Measurements from ENCODE around the gene SUSD4.

SUSD4 gene

GRCh38 chr1:223394706-223395105, 30.7 kb upstream of the SUSD4 start:
- H3K4me1 ChIP-seq (ENCODE audit: control insufficient read depth, insufficient read depth, low read length, unreplicated experiment), result no peaks in the 10 kb centered on the region
- H3K4me3 ChIP-seq (ENCODE audit: low read depth, low read length), result no peak overlapping the region
- H2AFZ ChIP-seq (ENCODE audit: low read length, unreplicated experiment), result no peak overlapping the region
- H3K79me2 ChIP-seq (ENCODE audit: control insufficient read depth, insufficient read depth, low read length, unreplicated experiment), result no peaks in the 10 kb centered on the region
- H3K27ac ChIP-seq (ENCODE audit: low read depth, low read length), result no peak overlapping the region
- H3K36me3 ChIP-seq (ENCODE audit: insufficient read depth, low read length), result no peaks in the 10 kb centered on the region
- peaks cover 53% of the 10 kb centered on the region for H3K27me3 ChIP-seq (ENCODE audit: insufficient read depth, low read length)

GRCh38 chr1:223394242-223394641, 30.3 kb upstream of the SUSD4 start:
- no peak overlapping the region for H3K4me3 ChIP-seq (ENCODE audit: low read depth, low read length)
- H3K27me3 ChIP-seq (ENCODE audit: insufficient read depth, low read length), result peaks cover 57% of the 10 kb centered on the region
- H3K27ac ChIP-seq (ENCODE audit: low read depth, low read length), result no peak overlapping the region
- no peak overlapping the region for H2AFZ ChIP-seq (ENCODE audit: low read length, unreplicated experiment)
- H3K79me2 ChIP-seq (ENCODE audit: control insufficient read depth, insufficient read depth, low read length, unreplicated experiment), result no peaks in the 10 kb centered on the region
- no peaks in the 10 kb centered on the region for H3K4me1 ChIP-seq (ENCODE audit: control insufficient read depth, insufficient read depth, low read length, unreplicated experiment)
- H3K36me3 ChIP-seq (ENCODE audit: insufficient read depth, low read length), result no peaks in the 10 kb centered on the region

- H3K4me3 ChIP-seq (ENCODE audit: low read depth, low read length), result peak within 1 kb of the TSS; percentile 25; the same call in 1 of the 2 replicates
These were observed 29.6 kb upstream of the SUSD4 start, which contains the start of gene CCDC185 for GRCh38 chr1:223393275-223394214. TSS of gene CCDC185 (plus strand) at chr1:223393415. CDS start at chr1:223393476, 61 bp downstream.

GRCh38 chr1:223390618-223391017, 26.6 kb upstream of the SUSD4 start:
- H3K36me3 ChIP-seq (ENCODE audit: insufficient read depth, low read length), result no peaks in the 10 kb centered on the region
- no peaks in the 10 kb centered on the region for H3K4me1 ChIP-seq (ENCODE audit: control insufficient read depth, insufficient read depth, low read length, unreplicated experiment)
- H2AFZ ChIP-seq (ENCODE audit: low read length, unreplicated experiment), result no peak overlapping the region
- H3K27me3 ChIP-seq (ENCODE audit: insufficient read depth, low read length), result peaks cover 66% of the 10 kb centered on the region
- no peaks in the 10 kb centered on the region for H3K79me2 ChIP-seq (ENCODE audit: control insufficient read depth, insufficient read depth, low read length, unreplicated experiment)
- H3K4me3 ChIP-seq (ENCODE audit: low read depth, low read length), result no peak overlapping the region
- no peak overlapping the region for H3K27ac ChIP-seq (ENCODE audit: low read depth, low read length)

More at GRCh38 chr1:223393275-223394214, 29.6 kb upstream of the SUSD4 start, which contains the start of gene CCDC185:
- H3K36me3 ChIP-seq (ENCODE audit: insufficient read depth, low read length), result no peaks in the 10 kb centered on the region
- no peaks in the 10 kb centered on the region for H3K4me1 ChIP-seq (ENCODE audit: control insufficient read depth, insufficient read depth, low read length, unreplicated experiment)
- H3K79me2 ChIP-seq (ENCODE audit: control insufficient read depth, insufficient read depth, low read length, unreplicated experiment), result no peaks in the 10 kb centered on the region
- peaks cover 64% of the 10 kb centered on the region for H3K27me3 ChIP-seq (ENCODE audit: insufficient read depth, low read length)
- H2AFZ ChIP-seq (ENCODE audit: low read length, unreplicated experiment), result no peak within 1 kb of the TSS
- H3K27ac ChIP-seq (ENCODE audit: low read depth, low read length), result no peak within 1 kb of the TSS

- H2AFZ ChIP-seq (ENCODE audit: low read length, unreplicated experiment), result no peak overlapping the region
- H3K27me3 ChIP-seq (ENCODE audit: insufficient read depth, low read length), result peaks cover 38% of the 10 kb centered on the region
- H3K27ac ChIP-seq (ENCODE audit: low read depth, low read length), result no peak overlapping the region
- no peaks in the 10 kb centered on the region for H3K4me1 ChIP-seq (ENCODE audit: control insufficient read depth, insufficient read depth, low read length, unreplicated experiment)
- H3K79me2 ChIP-seq (ENCODE audit: control insufficient read depth, insufficient read depth, low read length, unreplicated experiment), result no peaks in the 10 kb centered on the region
- H3K36me3 ChIP-seq (ENCODE audit: insufficient read depth, low read length), result no peaks in the 10 kb centered on the region
- H3K4me3 ChIP-seq (ENCODE audit: low read depth, low read length), result no peak overlapping the region
These were observed 22.0 kb upstream of the SUSD4 start for GRCh38 chr1:223386013-223386412.

GRCh38 chr1:223378754-223379153, 14.8 kb upstream of the SUSD4 start:
- Histone ChIP-seq H3K4me1 (ENCODE audit: control insufficient read depth, insufficient read depth, low read length, unreplicated experiment) (no peaks in the 10 kb centered on the region), H3K79me2 (ENCODE audit: control insufficient read depth, insufficient read depth, low read length, unreplicated experiment) (no peaks in the 10 kb centered on the region), H2AFZ (ENCODE audit: low read length, unreplicated experiment) (no peak overlapping the region), H3K36me3 (ENCODE audit: insufficient read depth, low read length) (no peaks in the 10 kb centered on the region), H3K27ac (ENCODE audit: low read depth, low read length) (no peak overlapping the region), H3K4me3 (ENCODE audit: low read depth, low read length) (no peak overlapping the region), H3K27me3 (ENCODE audit: insufficient read depth, low read length) (peaks cover 8% of the 10 kb centered on the region)

GRCh38 chr1:223374064-223374610, 10.2 kb upstream of the SUSD4 start:
- no peak overlapping the region for H3K4me3 ChIP-seq (ENCODE audit: low read depth, low read length)
- H2AFZ ChIP-seq (ENCODE audit: low read length, unreplicated experiment), result no peak overlapping the region
- H3K36me3 ChIP-seq (ENCODE audit: insufficient read depth, low read length), result no peaks in the 10 kb centered on the region
- no peaks in the 10 kb centered on the region for H3K79me2 ChIP-seq (ENCODE audit: control insufficient read depth, insufficient read depth, low read length, unreplicated experiment)
- no peak overlapping the region for H3K27ac ChIP-seq (ENCODE audit: low read depth, low read length)
- H3K27me3 ChIP-seq (ENCODE audit: insufficient read depth, low read length), result no peaks in the 10 kb centered on the region; the same call in 1 of the 2 replicates
- no peaks in the 10 kb centered on the region for H3K4me1 ChIP-seq (ENCODE audit: control insufficient read depth, insufficient read depth, low read length, unreplicated experiment)

GRCh38 chr1:223364685-223365382, 858 bp upstream of the SUSD4 start:
- Histone ChIP-seq H2AFZ (ENCODE audit: low read length, unreplicated experiment) (no peak overlapping the region), H3K36me3 (ENCODE audit: insufficient read depth, low read length) (no peaks in the 10 kb centered on the region), H3K4me1 (ENCODE audit: control insufficient read depth, insufficient read depth, low read length, unreplicated experiment) (peaks cover 4% of the 10 kb centered on the region), H3K4me3 (ENCODE audit: low read depth, low read length) (no peak overlapping the region), H3K27ac (ENCODE audit: low read depth, low read length) (no peak overlapping the region), H3K79me2 (ENCODE audit: control insufficient read depth, insufficient read depth, low read length, unreplicated experiment) (no peaks in the 10 kb centered on the region), H3K27me3 (ENCODE audit: insufficient read depth, low read length) (peaks cover 60% of the 10 kb centered on the region)

- no peak overlapping the region for H3K27ac ChIP-seq (ENCODE audit: low read depth, low read length)
- no peaks in the 10 kb centered on the region for H3K79me2 ChIP-seq (ENCODE audit: control insufficient read depth, insufficient read depth, low read length, unreplicated experiment)
- H3K27me3 ChIP-seq (ENCODE audit: insufficient read depth, low read length), result peaks cover 74% of the 10 kb centered on the region
- no peak overlapping the region for H2AFZ ChIP-seq (ENCODE audit: low read length, unreplicated experiment)
- peaks cover 4% of the 10 kb centered on the region for H3K4me1 ChIP-seq (ENCODE audit: control insufficient read depth, insufficient read depth, low read length, unreplicated experiment)
- 0 out of 2 replicates have a peak overlapping the region, but pooled peaks have one; percentile 49 for H3K4me3 ChIP-seq (ENCODE audit: low read depth, low read length)
- H3K36me3 ChIP-seq (ENCODE audit: insufficient read depth, low read length), result no peaks in the 10 kb centered on the region
These were observed 720 bp downstream of the SUSD4 start for GRCh38 chr1:223363057-223363855.

- peaks cover 4% of the 10 kb centered on the region for H3K4me1 ChIP-seq (ENCODE audit: control insufficient read depth, insufficient read depth, low read length, unreplicated experiment)
- H2AFZ ChIP-seq (ENCODE audit: low read length, unreplicated experiment), result no peak overlapping the region
- H3K27me3 ChIP-seq (ENCODE audit: insufficient read depth, low read length), result peaks cover 95% of the 10 kb centered on the region
These were observed 5.2 kb downstream of the SUSD4 start for GRCh38 chr1:223358826-223359225.

More at GRCh38 chr1:223358826-223359225, 5.2 kb downstream of the SUSD4 start:
- Histone ChIP-seq H3K4me3 (ENCODE audit: low read depth, low read length) (no peak overlapping the region), H3K36me3 (ENCODE audit: insufficient read depth, low read length) (no peaks in the 10 kb centered on the region), H3K79me2 (ENCODE audit: control insufficient read depth, insufficient read depth, low read length, unreplicated experiment) (no peaks in the 10 kb centered on the region), H3K27ac (ENCODE audit: low read depth, low read length) (no peak overlapping the region)

Data from ACC112 (cell line).